GM12878 (cell line): ENCODE measurements around the gene IFNA8. TPM values are rescaled to one million over a fixed set of nuclear protein-coding genes. Genes with fewer than 3 reads are reported as not detected.
"Not testable (repeated sequence)": the region's sequence is repeated elsewhere in the genome, so short reads cannot be mapped to it uniquely, and the experiment has no call there.

Experiments used
- ATAC-seq: fragments of 200-7000 bp; cut with Tn5 transposase; 3 replicates; pipeline ENCODE4 v1.9.1; 2020; ENCODE audit warnings: mild to moderate bottlenecking, moderate library complexity
- BruUV-seq: library from RNA; stranded (reverse); fragments of 400-500 nt; replicated peaks from 2 replicates; lab custom pipeline; 2021; lab: Mats Ljungman, UMichigan
- CTCF ChIA-PET: fragments of 300-600 bp; sonication (Branson Sonifier 250); formaldehyde crosslinking; extraction: SDS; loops from one replicate; lab custom pipeline; 2021; ENCODE audit warnings: inconsistent platforms; lab: Yijun Ruan, JAX
- POLR2A ChIA-PET: fragments of 350-600 bp; formaldehyde crosslinking; extraction: SDS; loops from one replicate; lab custom pipeline; 2021; ENCODE audit warnings: inconsistent platforms; lab: Charles Lee
- RAD21 ChIA-PET: fragments of 300-600 bp; sonication (Branson Sonifier 250); formaldehyde crosslinking; loops from one replicate; lab custom pipeline; 2023; ENCODE audit warnings: antibody characterized with exemption; ENCODE audit not compliant: unreplicated experiment; lab: Charles Lee
- SMC1A ChIA-PET: fragments of 300-600 bp; sonication (Branson Sonifier 250); formaldehyde crosslinking; loops from one replicate; lab custom pipeline; 2023; ENCODE audit not compliant: unreplicated experiment, uncharacterized antibody; lab: Charles Lee
- DNase-seq: peaks from one replicate; pipeline ENCODE4 v3.0.0-alpha.2; 2011; ENCODE audit warnings: low read depth, low spot score
- FAIRE-seq: peaks from 3 replicates; lab custom pipeline; 2011; peaks lifted over from hg19 to GRCh38; lab: Jason Lieb, UNC
- H2AFZ ChIP-seq: 2 replicates; pipeline ENCODE4 v1.6.0; 2011; ENCODE audit warnings: low read depth, low read length, control low read depth; ENCODE audit not compliant: control insufficient read depth
- H3K27ac ChIP-seq: 2 replicates; pipeline ENCODE4 v1.5.1; 2011; ENCODE audit warnings: control low read depth; ENCODE audit not compliant: control insufficient read depth, insufficient read depth
- H3K27me3 ChIP-seq, 2 experiments: replicated peaks in 1 of 2; 2 replicates each; pipeline versions ENCODE4 v1.6.0 to v1.6.1; 2011; ENCODE audit warnings: low read length in 1 of 2; ENCODE audit not compliant: control insufficient read depth in 2 of 2, insufficient read depth in 2 of 2
- H3K36me3 ChIP-seq, 2 experiments: 2 replicates each; pipeline ENCODE4 v1.5.1; 2011; ENCODE audit warnings: low read length in 1 of 2; ENCODE audit not compliant: control insufficient read depth in 2 of 2, insufficient read depth in 2 of 2
- H3K4me1 ChIP-seq: 2 replicates; pipeline ENCODE4 v1.6.1; 2011; ENCODE audit warnings: mild to moderate bottlenecking, low read length, moderate library complexity, mixed read lengths; ENCODE audit not compliant: control insufficient read depth, insufficient read depth
- H3K4me2 ChIP-seq: 2 replicates; pipeline ENCODE4 v1.6.0; 2011; ENCODE audit warnings: control low read depth; ENCODE audit not compliant: control insufficient read depth, insufficient read depth
- H3K4me3 ChIP-seq: fragments of 200-600 bp; sonication (generic); 2 replicates; pipeline ENCODE4 v1.5.1; 2016
- H3K79me2 ChIP-seq: 2 replicates; pipeline ENCODE4 v1.6.0; 2011; ENCODE audit warnings: low read length; ENCODE audit not compliant: control insufficient read depth, insufficient read depth
- H3K9ac ChIP-seq: 2 replicates; pipeline ENCODE4 v1.8.0; 2011; ENCODE audit warnings: low read length, control low read depth, mixed read lengths; ENCODE audit not compliant: control insufficient read depth, insufficient read depth
- H3K9me3 ChIP-seq: replicated peaks from 3 replicates; pipeline ENCODE4 v1.5.1; 2011; ENCODE audit warnings: mild to moderate bottlenecking, low read length; ENCODE audit not compliant: control insufficient read depth, insufficient read depth
- H4K20me1 ChIP-seq: 2 replicates; pipeline ENCODE4 v1.6.0; 2011; ENCODE audit not compliant: control insufficient read depth, insufficient read depth
- IKZF2 ChIP-seq, 2 experiments: fragments of 450-650 bp; IDR thresholded peaks; 2 replicates each; pipeline ENCODE4 v1.6.1; 2017; ENCODE audit warnings: mild to moderate bottlenecking in 2 of 2, moderate library complexity in 2 of 2
- JUNB ChIP-seq: IDR thresholded peaks from 2 replicates; pipeline ENCODE4 v1.6.1; 2016; ENCODE audit warnings: antibody characterized with exemption, mild to moderate bottlenecking
- NFIC ChIP-seq: IDR thresholded peaks from 2 replicates; pipeline ENCODE4 v1.6.1; 2012; ENCODE audit warnings: low read depth, mild to moderate bottlenecking, inconsistent platforms, low read length, moderate library complexity
- PAX5 ChIP-seq: IDR thresholded peaks from 2 replicates; pipeline ENCODE4 v1.6.1; 2011; ENCODE audit warnings: low read depth, low read length, borderline replicate concordance
- RELB ChIP-seq: fragments of 450-650 bp; IDR thresholded peaks from 2 replicates; pipeline ENCODE4 v1.6.1; 2017; ENCODE audit warnings: low read depth, mild to moderate bottlenecking, moderate library complexity
- SPI1 ChIP-seq: IDR thresholded peaks from 2 replicates; pipeline ENCODE4 v1.6.1; 2011; ENCODE audit warnings: low read depth, mild to moderate bottlenecking, low read length, moderate library complexity, borderline replicate concordance; ENCODE audit not compliant: insufficient read depth
- WGBS: methylation state at CpG from one replicate; pipeline ENCODE4 v1.1.6; 2016; ENCODE audit warnings: low lambda C conversion rate; ENCODE audit not compliant: insufficient replicate concordance, insufficient coverage; ENCODE audit errors: missing lambda C conversion rate; 5-methylcytosine and 5-hydroxymethylcytosine counted together
- in situ Hi-C: fragments of 300-500 bp; cut with MboI; formaldehyde crosslinking; loops from 9 replicates; pipeline ENCODE4 v1.14.3; 2018; ENCODE audit warnings: mixed read lengths
- intact Hi-C: fragments of 100-400 bp; cut with micrococcal nuclease; formaldehyde crosslinking; loops from one replicate; pipeline ENCODE4 v1.14.2; 2022; ENCODE audit not compliant: unreplicated experiment
- polyA plus RNA-seq, 11 experiments: library from polyadenylated mRNA; depleted of rRNA in 4 of 11; unstranded in 6 of 11; stranded (reverse) in 5 of 11; fragments of >200 nt; fragmentation: Nextera tagmentation in 4 of 11; fragmentation: Illumina TruSeq in 1 of 11; extraction: Ambion mirVana in 4 of 11; extraction: Trizol in 1 of 11; gene quantifications; 1 replicate in 1 of 11; 2 replicates in 10 of 11; pipeline versions ENCODE4 v1.2.1 to v1.2.3, GENCODE V29; 2011 to 2016; ENCODE audit warnings: inconsistent platforms in 2 of 11, missing spikeins in 2 of 11, low read depth in 1 of 11
- total RNA-seq, 4 experiments: library from RNA; depleted of rRNA in 3 of 4; stranded (reverse); fragments of >200 nt in 3 of 4; fragmentation: Illumina TruSeq in 1 of 4; extraction: Trizol in 1 of 4; gene quantifications; 2 replicates each; pipeline versions ENCODE4 v1.2.1 to v1.2.3, GENCODE V29; 2013 to 2021

IFNA8 gene
- total and polyA plus RNA-seq, 10 of the 15 experiments (the other 5 are each of a cell fraction or from before 2014, with no cell fraction given), result not detected

- POLR2A ChIA-PET, intact Hi-C loops, H3K4me3 ChIP-seq, H3K9me3 ChIP-seq, BruUV-seq, H3K27me3 ChIP-seq, in situ Hi-C loops, H3K4me2 ChIP-seq, H3K27ac ChIP-seq, DNase-seq, H3K79me2 ChIP-seq, RAD21 ChIA-PET, H2AFZ ChIP-seq, H3K9ac ChIP-seq, CTCF ChIA-PET, H3K4me1 ChIP-seq, SMC1A ChIA-PET, H4K20me1 ChIP-seq, H3K36me3 ChIP-seq: not testable (repeated sequence)
- TF ChIP-seq RELB (0 out of 2 replicates have a peak, but pooled peaks have one; percentile 13), PAX5 (peak; percentile 77), NFIC (0 out of 2 replicates have a peak, but pooled peaks have one; percentile 27), IKZF2 (IDR thresholded peaks at IDR 0.05) (0 out of 4 replicates have a peak, but pooled peaks have one; percentile 20 to 24), SPI1 (peak; percentile 61; the same call in 1 of the 2 replicates), JUNB (peak; percentile 52)
- 0% methylated on average over 1 of the region's 2 CpGs for WGBS
- FAIRE-seq (peak; percentile 87), ATAC-seq (peak; percentile 96)
These were observed 41.7 kb upstream of the IFNA8 start for GRCh38 chr9:21367169-21367568.
